Testis (tissue), 2 donors: ENCODE data around the gene BAIAP2L1.

ENCODE experiments used
- CTCF ChIP-seq, 3 experiments: fragments of 450-650 bp in 2 of 3; fragments of 200-600 bp in 1 of 3; sonication (generic) in 1 of 3; IDR thresholded peaks; one replicate each; pipeline ENCODE4 v1.5.1; 2016 to 2019; ENCODE audit warnings: antibody characterized with exemption in 3 of 3, mild to moderate bottlenecking in 2 of 3, moderate library complexity in 1 of 3
- POLR2A ChIP-seq: fragments of 450-650 bp; IDR thresholded peaks from one replicate; pipeline ENCODE4 v1.6.1; 2017; ENCODE audit warnings: antibody characterized with exemption, mild to moderate bottlenecking, moderate library complexity

- TF ChIP-seq POLR2A: no peak
- TF ChIP-seq CTCF (IDR thresholded peaks at IDR 0.05): no peak
Observed at GRCh38 chr7:98394377-98394836, 6.5 kb downstream of the BAIAP2L1 start.
